Gastrocnemius medialis (tissue), 4 donors: Measurements from ENCODE around the gene ANTXR1. TPM values are rescaled to one million over a fixed set of nuclear protein-coding genes. Genes with fewer than 3 reads are reported as not detected.

Experiments
- ATAC-seq, 2 donors: fragments of 150-250 bp; one replicate each; pipeline ENCODE4 v1.9.1; 2016
- DNase-seq, 2 donors: peaks; one replicate each; pipeline ENCODE4 v3.0.0-alpha.2; 2019
- H3K27ac ChIP-seq, 4 donors: fragments of 200-600 bp; sonication (generic); 1 replicate in 1 of 4; 2 replicates in 3 of 4; pipeline ENCODE4 v1.5.1; 2016 to 2018; ENCODE audit warnings: mild to moderate bottlenecking in 2 of 4, moderate library complexity in 1 of 4
- H3K27me3 ChIP-seq, 3 donors: fragments of 200-600 bp; sonication (generic) in 2 of 3; 1 replicate in 1 of 3; 2 replicates in 2 of 3; pipeline versions ENCODE4 v1.5.1 to v1.6.0; 2016 to 2019; ENCODE audit warnings: mild to moderate bottlenecking in 1 of 3, moderate library complexity in 1 of 3
- H3K36me3 ChIP-seq, 2 donors: fragments of 200-600 bp; sonication (generic) in 1 of 2; one replicate each; pipeline ENCODE4 v1.5.1; 2017 to 2018
- H3K4me1 ChIP-seq, 2 donors: fragments of 200-600 bp; sonication (generic) in 1 of 2; one replicate each; pipeline ENCODE4 v1.5.1; 2016 to 2017; ENCODE audit warnings: mild to moderate bottlenecking in 2 of 2
- H3K4me3 ChIP-seq, 4 donors: fragments of 200-600 bp; sonication (generic) in 3 of 4; 1 replicate in 1 of 4; 2 replicates in 3 of 4; pipeline ENCODE4 v1.5.1; 2016 to 2019; ENCODE audit warnings: mild to moderate bottlenecking in 2 of 4
- H3K9me3 ChIP-seq, 3 donors: fragments of 200-600 bp; sonication (generic) in 2 of 3; 1 replicate in 1 of 3; 2 replicates in 2 of 3; pipeline ENCODE4 v1.5.1; 2016 to 2019
- POLR2A ChIP-seq, 2 donors: fragments of 450-650 bp; IDR thresholded peaks; one replicate each; pipeline ENCODE4 v1.6.1; 2017; ENCODE audit warnings: antibody characterized with exemption in 2 of 2, mild to moderate bottlenecking in 2 of 2, moderate library complexity in 2 of 2
- in situ Hi-C, 4 donors: fragments of 200-750 bp; cut with MboI; loops; one replicate each; pipeline versions ENCODE4 v1.15.0 to v1.8.0; 2017; ENCODE audit warnings: low sequenced_read_pairs in 4 of 4
- intact Hi-C: fragments of 100-400 bp; cut with DNase I; formaldehyde crosslinking; loops from one replicate; pipeline ENCODE4 v1.15.1; 2023; ENCODE audit warnings: low total_unique reads
- total RNA-seq, 4 donors: library from RNA; depleted of rRNA; stranded (reverse); fragments of >200 nt; gene quantifications; one replicate each; pipeline versions ENCODE4 v1.1.0 to v1.2.3, GENCODE V29; 2016
- TF ChIP-seq, protein P1 (sequence below), 5 experiments: fragments of 450-650 bp in 3 of 5; fragments of 200-600 bp in 2 of 5; sonication (generic) in 2 of 5; IDR thresholded peaks in 4 of 5; conservative IDR thresholded peaks in 1 of 5; 1 replicate in 4 of 5; 2 replicates in 1 of 5; pipeline ENCODE4 v1.5.1; 2016 to 2019; ENCODE audit warnings: antibody characterized with exemption in 5 of 5, mild to moderate bottlenecking in 3 of 5, moderate library complexity in 3 of 5

Gene ANTXR1
- total RNA-seq, 4 donors from 2014 or later = 8.0 to 13.6 (median 9.7) TPM

DNA sequence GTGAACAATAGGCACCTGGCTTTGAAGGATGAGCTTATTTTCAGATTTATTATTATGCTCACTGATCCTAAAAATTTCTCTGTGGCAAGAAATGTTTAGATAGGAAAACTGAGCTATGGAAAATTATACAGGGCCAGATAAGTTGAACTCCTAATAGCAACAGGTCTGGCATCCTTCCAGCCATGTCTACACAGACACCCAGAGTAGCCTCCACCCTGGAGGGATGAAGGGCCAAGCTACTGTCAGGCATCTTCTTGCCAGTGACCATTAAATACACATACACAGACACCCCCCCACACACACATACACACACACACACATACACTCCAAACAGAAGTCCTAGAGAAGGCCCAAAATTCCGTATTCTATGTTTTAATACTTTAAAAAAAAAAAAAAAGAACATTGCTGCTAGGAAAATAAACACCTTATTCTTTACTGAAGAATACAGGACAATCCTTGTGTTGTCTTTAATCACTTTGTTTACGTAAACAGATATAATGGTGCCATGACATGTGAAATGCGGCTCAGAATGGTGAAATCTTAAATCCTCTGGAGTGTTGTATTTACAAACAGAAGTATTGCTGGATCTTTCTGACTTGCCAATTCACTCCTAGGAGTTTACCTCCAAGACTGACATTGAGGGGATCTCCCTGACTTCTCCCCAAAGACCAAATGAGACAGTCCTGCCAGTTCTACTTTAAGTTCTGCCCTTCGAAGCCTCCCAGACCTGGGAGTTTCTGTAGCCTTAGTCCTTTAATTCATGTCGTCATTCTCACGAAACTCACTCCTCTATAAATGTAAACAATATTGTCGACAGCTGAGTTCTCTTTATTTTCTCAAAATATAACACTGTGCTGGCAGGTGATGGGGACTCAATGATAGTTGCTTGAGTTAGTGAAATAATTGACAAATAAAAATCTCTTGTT, 163.1 kb downstream of the ANTXR1 start:
- TF ChIP-seq, protein P1, sequence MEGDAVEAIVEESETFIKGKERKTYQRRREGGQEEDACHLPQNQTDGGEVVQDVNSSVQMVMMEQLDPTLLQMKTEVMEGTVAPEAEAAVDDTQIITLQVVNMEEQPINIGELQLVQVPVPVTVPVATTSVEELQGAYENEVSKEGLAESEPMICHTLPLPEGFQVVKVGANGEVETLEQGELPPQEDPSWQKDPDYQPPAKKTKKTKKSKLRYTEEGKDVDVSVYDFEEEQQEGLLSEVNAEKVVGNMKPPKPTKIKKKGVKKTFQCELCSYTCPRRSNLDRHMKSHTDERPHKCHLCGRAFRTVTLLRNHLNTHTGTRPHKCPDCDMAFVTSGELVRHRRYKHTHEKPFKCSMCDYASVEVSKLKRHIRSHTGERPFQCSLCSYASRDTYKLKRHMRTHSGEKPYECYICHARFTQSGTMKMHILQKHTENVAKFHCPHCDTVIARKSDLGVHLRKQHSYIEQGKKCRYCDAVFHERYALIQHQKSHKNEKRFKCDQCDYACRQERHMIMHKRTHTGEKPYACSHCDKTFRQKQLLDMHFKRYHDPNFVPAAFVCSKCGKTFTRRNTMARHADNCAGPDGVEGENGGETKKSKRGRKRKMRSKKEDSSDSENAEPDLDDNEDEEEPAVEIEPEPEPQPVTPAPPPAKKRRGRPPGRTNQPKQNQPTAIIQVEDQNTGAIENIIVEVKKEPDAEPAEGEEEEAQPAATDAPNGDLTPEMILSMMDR (IDR thresholded peaks at IDR 0.05 in 4 of 5, conservative IDR thresholded peaks at IDR 0.05 in 1 of 5) = no peak
- no peak for TF ChIP-seq POLR2A (IDR thresholded peaks at IDR 0.05)
- intact Hi-C loops = loop anchor here (5.0 to 10.0 kb wide), 4 partner anchors 76 to 164 kb away; partner anchors contain the start of gene ANTXR1
- in situ Hi-C loops = no loop called here
- Histone ChIP-seq H3K4me1 (peaks cover 16% of the 10 kb centered on the region in 2 donors), H3K4me3 (no peak overlapping the region), H3K27me3 (no peaks in the 10 kb centered on the region), H3K36me3 (no peaks in the 10 kb centered on the region), H3K27ac (peak overlapping the region; percentile 10 to 77 (median 70)), H3K9me3 (no peaks in the 10 kb centered on the region)
- DNase-seq (no peak), ATAC-seq (no peak)

DNA sequence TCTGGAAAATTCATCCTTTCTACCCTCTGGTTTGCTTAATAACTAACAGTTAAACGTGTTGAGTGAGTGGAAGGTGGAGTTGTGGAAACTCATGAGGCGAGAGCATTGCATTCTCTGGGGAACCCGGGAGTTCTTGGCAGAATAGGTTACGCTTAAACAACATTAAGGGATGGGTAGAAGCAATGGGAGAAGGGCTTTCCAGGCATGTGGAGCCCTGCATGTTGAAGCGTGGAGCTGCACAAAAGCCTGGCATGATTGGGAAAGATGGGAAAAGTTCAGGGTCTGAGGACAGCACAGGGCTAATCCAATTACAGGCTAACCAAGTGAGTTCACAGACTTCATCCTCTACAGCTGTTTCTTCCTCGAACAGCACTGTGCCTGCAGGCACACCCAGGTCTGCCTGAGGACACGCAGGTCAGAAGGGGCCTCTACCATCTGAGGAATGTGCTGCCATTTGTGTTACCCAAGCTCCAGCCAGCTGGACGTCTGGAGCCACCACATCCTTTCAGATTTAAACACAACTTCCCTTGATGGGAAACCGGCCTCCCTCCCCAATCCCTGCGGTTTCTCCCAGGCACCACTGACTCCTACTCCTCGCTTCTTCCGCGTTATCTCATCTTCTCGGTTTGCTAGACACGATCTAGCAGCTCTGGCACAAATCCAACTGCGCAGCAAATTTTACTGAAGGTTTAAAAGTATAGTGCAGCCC, 164.2 kb downstream of the ANTXR1 start:
- DNase-seq (peak; percentile 25 to 81), ATAC-seq (peak; percentile 50 to 64)
- H3K9me3 ChIP-seq = no peaks in the 10 kb centered on the region
- TF ChIP-seq, protein P1 (IDR thresholded peaks at IDR 0.05 in 4 of 5, conservative IDR thresholded peaks at IDR 0.05 in 1 of 5) = no peak
- TF ChIP-seq POLR2A (IDR thresholded peaks at IDR 0.05) = no peak
- intact Hi-C loops = loop anchor here (5.0 to 10.0 kb wide), 4 partner anchors 75 to 165 kb away; partner anchors contain the start of gene ANTXR1
- peaks cover 16% of the 10 kb centered on the region in 2 donors for H3K4me1 ChIP-seq
- H3K36me3 ChIP-seq = no peaks in the 10 kb centered on the region
- peak overlapping the region; percentile 70 to 81 (median 74) for H3K27ac ChIP-seq
- H3K27me3 ChIP-seq = no peaks in the 10 kb centered on the region
- H3K4me3 ChIP-seq = peak overlapping the region in 3 of 4 donors; percentile 1 to 10 (median 7)
- in situ Hi-C loops = no loop called here

DNA sequence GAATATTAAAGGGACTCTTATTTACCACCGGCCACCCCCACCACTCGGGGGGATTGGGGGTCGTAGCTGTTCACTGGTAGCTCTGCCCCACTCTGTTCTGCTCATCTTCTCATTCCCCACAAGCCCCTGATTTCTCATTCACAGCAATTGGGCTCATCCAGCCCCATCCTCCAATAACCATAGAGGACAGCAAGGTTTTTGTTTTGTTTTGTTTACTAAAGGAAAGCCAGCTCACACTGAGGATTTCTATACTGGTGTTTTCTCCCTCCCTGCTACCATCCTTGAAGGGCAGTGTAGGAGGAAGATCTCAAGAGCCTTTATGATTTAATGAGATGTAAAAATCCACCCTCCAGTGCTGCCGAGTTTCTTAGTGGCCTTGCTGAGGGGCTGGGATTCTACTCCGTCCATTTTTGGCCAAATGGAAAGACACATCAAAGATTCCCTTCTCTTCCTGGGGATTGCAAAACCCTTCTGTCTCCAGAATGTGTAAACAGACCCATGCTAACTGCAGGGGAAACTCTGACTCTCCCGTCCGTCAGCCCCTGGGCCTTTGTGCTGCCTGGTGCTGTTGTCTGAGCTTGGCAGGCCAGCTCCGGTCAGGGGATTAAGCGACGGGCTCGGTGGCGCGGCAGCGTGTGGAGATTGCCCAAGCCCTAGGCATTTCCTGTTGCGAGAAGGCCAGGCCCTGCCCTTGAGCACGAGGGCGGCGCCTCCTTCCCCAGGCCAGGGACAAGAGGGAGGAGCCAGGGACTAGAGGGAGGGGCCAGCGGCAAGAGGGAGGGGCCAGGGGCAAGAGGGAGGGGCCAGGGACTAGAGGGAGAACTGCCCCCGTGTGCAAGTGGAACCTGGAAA, 165.0 kb downstream of the ANTXR1 start:
- Histone ChIP-seq H3K27me3 (no peaks in the 10 kb centered on the region), H3K4me3 (peak overlapping the region in 3 of 4 donors; percentile 1 to 10 (median 7)), H3K4me1 (peaks cover 16% of the 10 kb centered on the region in 2 donors), H3K27ac (peak overlapping the region; percentile 70 to 81 (median 74)), H3K9me3 (no peaks in the 10 kb centered on the region), H3K36me3 (no peaks in the 10 kb centered on the region)
- peak; percentile 84 to 85 for ATAC-seq
- DNase-seq = peak; percentile 82 to 94
- TF ChIP-seq, protein P1 (IDR thresholded peaks at IDR 0.05 in 4 of 5, conservative IDR thresholded peaks at IDR 0.05 in 1 of 5) = no peak
- TF ChIP-seq POLR2A (IDR thresholded peaks at IDR 0.05) = peak; percentile 35 to 57
- intact Hi-C loops (loop anchor here (2.0 to 10.0 kb wide), 5 partner anchors 21 to 166 kb away; partner anchors contain the start of gene ANTXR1), in situ Hi-C loops (no loop called here)

DNA sequence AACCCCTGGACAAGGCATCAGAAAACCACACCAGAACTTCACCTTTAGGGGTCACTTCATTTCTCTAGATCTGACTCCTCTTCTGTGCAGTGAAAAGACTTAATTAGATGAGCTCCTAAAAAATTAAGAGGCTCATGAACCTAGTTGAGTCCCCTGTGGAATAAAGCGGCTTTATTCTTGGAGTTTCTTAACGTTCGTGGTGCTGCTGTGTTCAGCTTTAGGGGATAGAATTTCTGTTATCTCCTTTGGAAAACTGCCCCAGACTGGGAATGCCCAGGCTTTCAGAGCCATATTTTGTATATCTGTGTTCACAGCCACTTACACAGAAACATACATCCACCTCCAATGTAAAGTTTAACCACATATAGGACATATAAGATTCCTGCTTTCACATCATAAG, 165.8 kb downstream of the ANTXR1 start:
- peak overlapping the region; percentile 17 to 77 (median 56) for H3K27ac ChIP-seq
- peaks cover 16% of the 10 kb centered on the region in 2 donors for H3K4me1 ChIP-seq

More for the DNA sequence above, 165.8 kb downstream of the ANTXR1 start:
- no peaks in the 10 kb centered on the region for H3K27me3 ChIP-seq
- no peak for ATAC-seq
- H3K36me3 ChIP-seq = no peaks in the 10 kb centered on the region
- no peaks in the 10 kb centered on the region for H3K9me3 ChIP-seq
- no peak for DNase-seq
- no peak for TF ChIP-seq POLR2A (IDR thresholded peaks at IDR 0.05)
- TF ChIP-seq, protein P1 (IDR thresholded peaks at IDR 0.05 in 4 of 5, conservative IDR thresholded peaks at IDR 0.05 in 1 of 5) = no peak
- no peak overlapping the region for H3K4me3 ChIP-seq
- intact Hi-C loops (loop anchor here (2.0 to 10.0 kb wide), 5 partner anchors 20 to 166 kb away; partner anchors contain the start of gene ANTXR1), in situ Hi-C loops (no loop called here)
